HEK293 (cell line): ENCODE results near the gene EXOSC1.

Source experiments
- EGR2 ChIP-seq: fragments of 450-650 bp; formaldehyde crosslinking; IDR thresholded peaks from 2 replicates; pipeline ENCODE4 v1.5.1; 2016; ENCODE audit warnings: low read depth, missing biosample characterization, missing genetic modification characterization
- FEZF1 ChIP-seq: fragments of 450-650 bp; formaldehyde crosslinking; IDR thresholded peaks from 2 replicates; pipeline ENCODE4 v1.5.1; 2016; ENCODE audit warnings: missing biosample characterization, missing genetic modification characterization
- HOXA7 ChIP-seq: sonication (generic); formaldehyde crosslinking; IDR thresholded peaks from 2 replicates; pipeline ENCODE4 v1.8.1; 2022; ENCODE audit warnings: missing genetic modification reagents, borderline replicate concordance
- HOXC10 ChIP-seq: sonication (generic); formaldehyde crosslinking; IDR thresholded peaks from 2 replicates; pipeline ENCODE4 v1.8.1; 2023; ENCODE audit warnings: mild to moderate bottlenecking, missing genetic modification reagents
- IKZF3 ChIP-seq: fragments of 450-650 bp; IDR thresholded peaks from 2 replicates; pipeline ENCODE4 v1.5.0; 2018; ENCODE audit warnings: missing biosample characterization, mild to moderate bottlenecking, missing genetic modification characterization, moderate library complexity
- MZF1 ChIP-seq: fragments of 450-650 bp; formaldehyde crosslinking; IDR thresholded peaks from 2 replicates; pipeline ENCODE4 v1.5.1; 2017; ENCODE audit warnings: missing biosample characterization, missing genetic modification characterization, borderline replicate concordance
- OSR2 ChIP-seq: fragments of 450-650 bp; formaldehyde crosslinking; IDR thresholded peaks from 2 replicates; pipeline ENCODE4 v1.5.1; 2016; ENCODE audit warnings: missing biosample characterization, missing genetic modification characterization
- PRDM10 ChIP-seq: fragments of 450-650 bp; formaldehyde crosslinking; IDR thresholded peaks from 2 replicates; pipeline ENCODE4 v1.5.1; 2016; ENCODE audit warnings: missing biosample characterization, missing genetic modification characterization
- YY1 ChIP-seq: fragments of 450-650 bp; formaldehyde crosslinking; IDR thresholded peaks from 2 replicates; pipeline ENCODE4 v1.5.1; 2018; ENCODE audit warnings: missing biosample characterization, missing genetic modification characterization
- ZBTB17 ChIP-seq: fragments of 450-650 bp; formaldehyde crosslinking; IDR thresholded peaks from 2 replicates; pipeline ENCODE4 v1.5.1; 2016; ENCODE audit warnings: missing biosample characterization, missing genetic modification characterization
- ZBTB26 ChIP-seq: fragments of 450-650 bp; formaldehyde crosslinking; optimal IDR thresholded peaks from 2 replicates; pipeline ENCODE3; 2016; ENCODE audit warnings: missing biosample characterization, mild to moderate bottlenecking, missing genetic modification characterization
- ZNF112 ChIP-seq: fragments of 450-650 bp; formaldehyde crosslinking; IDR thresholded peaks from 2 replicates; pipeline ENCODE4 v1.5.0; 2017; ENCODE audit warnings: missing biosample characterization, missing genetic modification characterization
- ZNF175 ChIP-seq: fragments of 450-650 bp; formaldehyde crosslinking; IDR thresholded peaks from 2 replicates; pipeline ENCODE4 v1.5.1; 2016; ENCODE audit warnings: missing biosample characterization, missing genetic modification characterization
- ZNF221 ChIP-seq: fragments of 450-650 bp; formaldehyde crosslinking; IDR thresholded peaks from 2 replicates; pipeline ENCODE4 v1.5.1; 2017; ENCODE audit warnings: missing biosample characterization, missing genetic modification characterization, borderline replicate concordance
- ZNF24 ChIP-seq: fragments of 450-650 bp; formaldehyde crosslinking; IDR thresholded peaks from 2 replicates; pipeline ENCODE4 v1.5.1; 2016; ENCODE audit warnings: missing biosample characterization, missing genetic modification characterization
- ZNF266 ChIP-seq: fragments of 450-650 bp; formaldehyde crosslinking; IDR thresholded peaks from 2 replicates; pipeline ENCODE4 v1.5.1; 2016; ENCODE audit warnings: missing biosample characterization, missing genetic modification characterization, low read depth
- ZNF391 ChIP-seq: fragments of 450-650 bp; formaldehyde crosslinking; IDR thresholded peaks from 2 replicates; pipeline ENCODE4 v1.5.1; 2016; ENCODE audit warnings: low read depth, missing biosample characterization, missing genetic modification characterization, borderline replicate concordance
- ZNF549 ChIP-seq: fragments of 450-650 bp; IDR thresholded peaks from 2 replicates; pipeline ENCODE4 v1.5.1; 2018; ENCODE audit warnings: missing biosample characterization, missing genetic modification characterization, mild to moderate bottlenecking, inconsistent platforms, moderate library complexity
- ZNF555 ChIP-seq: fragments of 450-650 bp; formaldehyde crosslinking; conservative IDR thresholded peaks from 2 replicates; pipeline ENCODE4 v1.5.1; 2017; ENCODE audit warnings: missing biosample characterization, mild to moderate bottlenecking, missing genetic modification characterization, inconsistent platforms
- ZNF558 ChIP-seq: fragments of 450-650 bp; formaldehyde crosslinking; IDR thresholded peaks from 2 replicates; pipeline ENCODE4 v1.5.1; 2016; ENCODE audit warnings: missing biosample characterization, missing genetic modification characterization
- ZNF560 ChIP-seq: fragments of 450-650 bp; formaldehyde crosslinking; IDR thresholded peaks from 2 replicates; pipeline ENCODE4 v1.5.1; 2017; ENCODE audit warnings: missing biosample characterization, missing genetic modification characterization, borderline replicate concordance
- ZNF654 ChIP-seq: fragments of 450-650 bp; formaldehyde crosslinking; IDR thresholded peaks from 2 replicates; pipeline ENCODE4 v1.5.1; 2016; ENCODE audit warnings: low read depth, missing biosample characterization, missing genetic modification characterization
- ZNF658 ChIP-seq: fragments of 450-650 bp; formaldehyde crosslinking; IDR thresholded peaks from 2 replicates; pipeline ENCODE4; 2016; ENCODE audit warnings: missing biosample characterization, missing genetic modification characterization
- ZNF776 ChIP-seq: fragments of 450-650 bp; formaldehyde crosslinking; IDR thresholded peaks from 2 replicates; pipeline ENCODE4 v1.5.0; 2017; ENCODE audit warnings: missing biosample characterization, missing genetic modification characterization, borderline replicate concordance
- ZNF785 ChIP-seq: fragments of 450-650 bp; formaldehyde crosslinking; IDR thresholded peaks from 2 replicates; pipeline ENCODE4 v1.5.1; 2016; ENCODE audit warnings: missing biosample characterization, missing genetic modification characterization
- ZNF791 ChIP-seq: fragments of 450-650 bp; formaldehyde crosslinking; IDR thresholded peaks from 2 replicates; pipeline ENCODE4 v1.5.1; 2016; ENCODE audit warnings: missing biosample characterization, missing genetic modification characterization
- ZSCAN16 ChIP-seq: fragments of 450-650 bp; formaldehyde crosslinking; IDR thresholded peaks from 2 replicates; pipeline ENCODE4 v1.5.1; 2016; ENCODE audit warnings: missing biosample characterization, missing genetic modification characterization
- TF ChIP-seq, protein P1 (sequence below): fragments of 450-650 bp; formaldehyde crosslinking; IDR thresholded peaks from 2 replicates; pipeline ENCODE4 v1.5.1; 2016; ENCODE audit warnings: missing biosample characterization, missing genetic modification characterization
- TF ChIP-seq, protein P2 (sequence below): fragments of 450-650 bp; formaldehyde crosslinking; IDR thresholded peaks from 2 replicates; pipeline ENCODE4 v1.5.1; 2016; ENCODE audit warnings: missing biosample characterization, missing genetic modification characterization, low read depth
- TF ChIP-seq, protein P3 (sequence below): fragments of 450-650 bp; formaldehyde crosslinking; IDR thresholded peaks from 2 replicates; pipeline ENCODE4 v1.5.1; 2017; ENCODE audit warnings: missing biosample characterization, missing genetic modification characterization

The EXOSC1 gene

GRCh38 chr10:97427571-97428179 lies 18.1 kb downstream of the EXOSC1 start (continued):
- TF ChIP-seq ZNF776 (tag by site-specific recombination) (no peak), ZNF549 (tag by site-specific recombination) (no peak), ZNF560 (tag by site-specific recombination) (no peak), EGR2 (tag by site-specific recombination) (no peak), ZNF791 (no peak), ZNF24 (tag by site-specific recombination) (0 out of 2 replicates have a peak, but pooled peaks have one; percentile 11), HOXA7 (CRISPR knock-in tag) (no peak), IKZF3 (peak; percentile 20), ZNF175 (no peak), ZNF266 (tag by site-specific recombination) (no peak), ZBTB26 (tag by site-specific recombination) (no peak), PRDM10 (tag by site-specific recombination) (0 out of 2 replicates have a peak, but pooled peaks have one; percentile 19), ZBTB17 (tag by site-specific recombination) (peak; percentile 74), ZSCAN16 (tag by site-specific recombination) (no peak), ZNF112 (tag by site-specific recombination) (no peak), FEZF1 (tag by site-specific recombination) (no peak), HOXC10 (CRISPR knock-in tag) (no peak), YY1 (tag by site-specific recombination) (no peak), ZNF555 (tag by site-specific recombination) (no peak), ZNF558 (tag by site-specific recombination) (no peak), ZNF654 (tag by site-specific recombination) (no peak), ZNF658 (no peak), ZNF221 (tag by site-specific recombination) (no peak), ZNF391 (tag by site-specific recombination) (no peak), OSR2 (tag by site-specific recombination) (peak; percentile 23; the same call in 1 of the 2 replicates), ZNF785 (tag by site-specific recombination) (no peak), MZF1 (tag by site-specific recombination) (no peak)
- TF ChIP-seq, protein P1, sequence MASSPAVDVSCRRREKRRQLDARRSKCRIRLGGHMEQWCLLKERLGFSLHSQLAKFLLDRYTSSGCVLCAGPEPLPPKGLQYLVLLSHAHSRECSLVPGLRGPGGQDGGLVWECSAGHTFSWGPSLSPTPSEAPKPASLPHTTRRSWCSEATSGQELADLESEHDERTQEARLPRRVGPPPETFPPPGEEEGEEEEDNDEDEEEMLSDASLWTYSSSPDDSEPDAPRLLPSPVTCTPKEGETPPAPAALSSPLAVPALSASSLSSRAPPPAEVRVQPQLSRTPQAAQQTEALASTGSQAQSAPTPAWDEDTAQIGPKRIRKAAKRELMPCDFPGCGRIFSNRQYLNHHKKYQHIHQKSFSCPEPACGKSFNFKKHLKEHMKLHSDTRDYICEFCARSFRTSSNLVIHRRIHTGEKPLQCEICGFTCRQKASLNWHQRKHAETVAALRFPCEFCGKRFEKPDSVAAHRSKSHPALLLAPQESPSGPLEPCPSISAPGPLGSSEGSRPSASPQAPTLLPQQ, result no peak
- TF ChIP-seq, protein P2, sequence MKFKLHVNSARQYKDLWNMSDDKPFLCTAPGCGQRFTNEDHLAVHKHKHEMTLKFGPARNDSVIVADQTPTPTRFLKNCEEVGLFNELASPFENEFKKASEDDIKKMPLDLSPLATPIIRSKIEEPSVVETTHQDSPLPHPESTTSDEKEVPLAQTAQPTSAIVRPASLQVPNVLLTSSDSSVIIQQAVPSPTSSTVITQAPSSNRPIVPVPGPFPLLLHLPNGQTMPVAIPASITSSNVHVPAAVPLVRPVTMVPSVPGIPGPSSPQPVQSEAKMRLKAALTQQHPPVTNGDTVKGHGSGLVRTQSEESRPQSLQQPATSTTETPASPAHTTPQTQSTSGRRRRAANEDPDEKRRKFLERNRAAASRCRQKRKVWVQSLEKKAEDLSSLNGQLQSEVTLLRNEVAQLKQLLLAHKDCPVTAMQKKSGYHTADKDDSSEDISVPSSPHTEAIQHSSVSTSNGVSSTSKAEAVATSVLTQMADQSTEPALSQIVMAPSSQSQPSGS (tag by site-specific recombination), result peak; percentile 86
- TF ChIP-seq, protein P3, sequence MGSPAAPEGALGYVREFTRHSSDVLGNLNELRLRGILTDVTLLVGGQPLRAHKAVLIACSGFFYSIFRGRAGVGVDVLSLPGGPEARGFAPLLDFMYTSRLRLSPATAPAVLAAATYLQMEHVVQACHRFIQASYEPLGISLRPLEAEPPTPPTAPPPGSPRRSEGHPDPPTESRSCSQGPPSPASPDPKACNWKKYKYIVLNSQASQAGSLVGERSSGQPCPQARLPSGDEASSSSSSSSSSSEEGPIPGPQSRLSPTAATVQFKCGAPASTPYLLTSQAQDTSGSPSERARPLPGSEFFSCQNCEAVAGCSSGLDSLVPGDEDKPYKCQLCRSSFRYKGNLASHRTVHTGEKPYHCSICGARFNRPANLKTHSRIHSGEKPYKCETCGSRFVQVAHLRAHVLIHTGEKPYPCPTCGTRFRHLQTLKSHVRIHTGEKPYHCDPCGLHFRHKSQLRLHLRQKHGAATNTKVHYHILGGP (tag by site-specific recombination), result no peak
